Liver (tissue), 9 donors: ENCODE results near the gene ALCAM. TPM values are rescaled to one million over a fixed set of nuclear protein-coding genes. Genes with fewer than 3 reads are reported as not detected.

ENCODE experiments used
- DNase-seq: peaks from one replicate; pipeline ENCODE4 v3.0.0-alpha.2; 2017; ENCODE audit warnings: low spot score
- H3K27ac ChIP-seq, 2 donors: one replicate each; pipeline ENCODE4 v1.7.0; 2013; ENCODE audit warnings: inconsistent platforms in 2 of 2, low read length in 2 of 2, control low read depth in 1 of 2, low read depth in 1 of 2, mild to moderate bottlenecking in 1 of 2
- H3K27me3 ChIP-seq, 4 donors: one replicate each; pipeline versions ENCODE4 v1.6.1 to v1.7.0; 2013; ENCODE audit warnings: low read length in 3 of 4, inconsistent platforms in 1 of 4, mild to moderate bottlenecking in 1 of 4, moderate library complexity in 1 of 4; ENCODE audit not compliant: control insufficient read depth in 4 of 4, insufficient read depth in 4 of 4
- H3K36me3 ChIP-seq, 4 donors: one replicate each; pipeline versions ENCODE4 v1.6.1 to v1.7.0; 2013; ENCODE audit warnings: low read length in 3 of 4, mild to moderate bottlenecking in 3 of 4, low read depth in 1 of 4, moderate library complexity in 1 of 4; ENCODE audit not compliant: control insufficient read depth in 4 of 4, insufficient read depth in 3 of 4
- H3K4me1 ChIP-seq, 4 donors: one replicate each; pipeline versions ENCODE4 v1.6.1 to v1.7.0; 2013; ENCODE audit warnings: low read length in 3 of 4, mild to moderate bottlenecking in 3 of 4, moderate library complexity in 1 of 4; ENCODE audit not compliant: control insufficient read depth in 4 of 4, insufficient read depth in 4 of 4
- H3K4me3 ChIP-seq, 3 donors: one replicate each; pipeline versions ENCODE4 v1.6.1 to v1.7.0; 2013; ENCODE audit warnings: low read length in 3 of 3, control low read depth in 1 of 3, low read depth in 1 of 3, mild to moderate bottlenecking in 1 of 3
- H3K9ac ChIP-seq, 2 donors: one replicate each; pipeline ENCODE4 v1.7.0; 2013; ENCODE audit warnings: low read length in 2 of 2, mild to moderate bottlenecking in 2 of 2, moderate library complexity in 2 of 2, control low read depth in 1 of 2, low read depth in 1 of 2
- H3K9me3 ChIP-seq, 4 donors: one replicate each; pipeline versions ENCODE4 v1.6.1 to v1.7.0; 2013; ENCODE audit warnings: low read length in 3 of 4; ENCODE audit not compliant: control insufficient read depth in 4 of 4
- ATF3 ChIP-seq: IDR thresholded peaks from 2 replicates; pipeline ENCODE4 v1.6.1; 2016; ENCODE audit warnings: antibody characterized with exemption
- CTCF ChIP-seq: fragments of 150-350 bp; IDR thresholded peaks from 2 replicates; pipeline ENCODE4 v1.5.1; 2017; ENCODE audit warnings: improper control_type of control experiment, low read depth, low read length; ENCODE audit not compliant: missing input control
- EGR1 ChIP-seq, 2 donors: IDR thresholded peaks; 2 replicates each; pipeline ENCODE4 v1.6.1; 2016 to 2018; ENCODE audit warnings: antibody characterized with exemption in 2 of 2, low read depth in 2 of 2
- FOXA1 ChIP-seq: IDR thresholded peaks from 2 replicates; pipeline ENCODE4 v1.6.1; 2016; ENCODE audit warnings: antibody characterized with exemption
- FOXA2 ChIP-seq: IDR thresholded peaks from 2 replicates; pipeline ENCODE4 v1.6.1; 2016; ENCODE audit warnings: antibody characterized with exemption
- GABPA ChIP-seq, 2 donors: IDR thresholded peaks in 1 of 2; conservative IDR thresholded peaks in 1 of 2; 2 replicates each; pipeline ENCODE4 v1.6.1; 2016; ENCODE audit warnings: antibody characterized with exemption in 2 of 2, mild to moderate bottlenecking in 1 of 2, moderate library complexity in 1 of 2
- HNF4A ChIP-seq, 2 donors: conservative IDR thresholded peaks; 2 replicates each; pipeline ENCODE4 v1.6.1; 2016; ENCODE audit warnings: antibody characterized with exemption in 2 of 2, mild to moderate bottlenecking in 2 of 2
- HNF4G ChIP-seq: IDR thresholded peaks from 2 replicates; pipeline ENCODE4 v1.6.1; 2016; ENCODE audit warnings: antibody characterized with exemption
- JUND ChIP-seq, 2 donors: IDR thresholded peaks; 2 replicates each; pipeline ENCODE4 v1.6.1; 2016; ENCODE audit warnings: antibody characterized with exemption in 2 of 2
- MAX ChIP-seq: IDR thresholded peaks from 2 replicates; pipeline ENCODE4 v1.6.1; 2016; ENCODE audit warnings: antibody characterized with exemption
- NR2F2 ChIP-seq: IDR thresholded peaks from 2 replicates; pipeline ENCODE4 v1.6.1; 2016; ENCODE audit warnings: antibody characterized with exemption
- RAD21 ChIP-seq, 2 donors: IDR thresholded peaks; 2 replicates each; pipeline ENCODE4 v1.6.1; 2016; ENCODE audit warnings: antibody characterized with exemption in 2 of 2, mild to moderate bottlenecking in 2 of 2
- REST ChIP-seq: IDR thresholded peaks from 2 replicates; pipeline ENCODE4 v1.6.1; 2016; ENCODE audit warnings: antibody characterized with exemption, mild to moderate bottlenecking
- RXRA ChIP-seq, 2 donors: IDR thresholded peaks; 2 replicates each; pipeline ENCODE4 v1.6.1; 2017 to 2018; ENCODE audit warnings: antibody characterized with exemption in 2 of 2, mild to moderate bottlenecking in 1 of 2
- SP1 ChIP-seq: IDR thresholded peaks from 2 replicates; pipeline ENCODE4 v1.6.1; 2018; ENCODE audit warnings: antibody characterized with exemption, mild to moderate bottlenecking
- TAF1 ChIP-seq: conservative IDR thresholded peaks from 2 replicates; pipeline ENCODE4 v1.6.1; 2016; ENCODE audit warnings: antibody characterized with exemption, mild to moderate bottlenecking
- YY1 ChIP-seq: IDR thresholded peaks from 2 replicates; pipeline ENCODE4 v1.6.1; 2016; ENCODE audit warnings: antibody characterized with exemption, mild to moderate bottlenecking
- ZBTB33 ChIP-seq: IDR thresholded peaks from 2 replicates; pipeline ENCODE4 v1.6.1; 2016; ENCODE audit warnings: antibody characterized with exemption
- WGBS: extraction: QIAGEN DNeasy Blood & Tissue Kit; methylation state at CpG from one replicate; pipeline ENCODE4 v1.1.7; 2013; 5-methylcytosine and 5-hydroxymethylcytosine counted together
- polyA plus RNA-seq, 2 donors: library from polyadenylated mRNA; stranded (reverse) in 1 of 2; unstranded in 1 of 2; fragments of 200-250 nt in 1 of 2; fragments of >200 nt in 1 of 2; fragmentation: Nextera tagmentation in 1 of 2; extraction: Ambion mirVana in 1 of 2; gene quantifications; one replicate each; pipeline versions ENCODE4 v1.2.1 to v1.2.3, GENCODE V29; 2013 to 2015
- total RNA-seq, 2 donors: library from RNA; depleted of rRNA; stranded (reverse); fragments of >200 nt; gene quantifications; one replicate each; pipeline ENCODE4 v1.2.3, GENCODE V29; 2014
- donor health status: healthy.
- donor health status: healthy.
- donor health status: healthy.
- donor health status: healthy.
- donor health status: healthy.

The ALCAM gene
- total and polyA plus RNA-seq, 4 donors: 14.2 to 62.0 (median 32.3) TPM

- Histone ChIP-seq H3K36me3 (no peaks in the 10 kb centered on the region), H3K9me3 (no peaks in the 10 kb centered on the region), H3K4me1 (peaks cover 0 to 7% (median 0%) of the 10 kb centered on the region in 4 donors), H3K27ac (no peak overlapping the region), H3K27me3 (no peaks in the 10 kb centered on the region), H3K9ac (no peak overlapping the region), H3K4me3 (no peak overlapping the region)
- WGBS: 95% methylated on average over 1 of the region's 1 CpG
- no peak for TF ChIP-seq HNF4A (conservative IDR thresholded peaks at IDR 0.05)
- TF ChIP-seq MAX: no peak
- no peak for TF ChIP-seq TAF1
- no peak for TF ChIP-seq FOXA2
- DNase-seq: no peak
Measured at GRCh38 chr3:105483476-105483875, 116.8 kb downstream of the ALCAM start.

- no peak for TF ChIP-seq HNF4G
- TF ChIP-seq NR2F2: no peak
- TF ChIP-seq REST: no peak
- no peak for TF ChIP-seq EGR1 (IDR thresholded peaks at IDR 0.05; ENCODE audit: low read depth in 2 of 2)
- no peak for TF ChIP-seq ZBTB33
- no peak for TF ChIP-seq SP1
- TF ChIP-seq YY1: no peak
- no peak for TF ChIP-seq RXRA (IDR thresholded peaks at IDR 0.05)
- no peak for TF ChIP-seq ATF3
- no peak for TF ChIP-seq MAX
- no peak for TF ChIP-seq GABPA (IDR thresholded peaks at IDR 0.05 in 1 of 2, conservative IDR thresholded peaks at IDR 0.05 in 1 of 2)
- TF ChIP-seq JUND (IDR thresholded peaks at IDR 0.05): no peak
- no peak for TF ChIP-seq RAD21 (IDR thresholded peaks at IDR 0.05)
- TF ChIP-seq CTCF: no peak
- no peak for TF ChIP-seq FOXA2
- no peak for TF ChIP-seq FOXA1
- no peak for TF ChIP-seq HNF4A (conservative IDR thresholded peaks at IDR 0.05)
- TF ChIP-seq TAF1: no peak
- Histone ChIP-seq H3K4me1 (peaks cover 0 to 10% (median 1%) of the 10 kb centered on the region in 4 donors), H3K27me3 (no peaks in the 10 kb centered on the region), H3K9me3 (peaks cover 0 to 3% (median 0%) of the 10 kb centered on the region in 4 donors), H3K9ac (no peak overlapping the region), H3K4me3 (no peak overlapping the region), H3K36me3 (no peaks in the 10 kb centered on the region), H3K27ac (no peak overlapping the region)
- WGBS: 98% methylated on average over 4 of the region's 4 CpGs
- no peak for DNase-seq
Measured at GRCh38 chr3:105490045-105490444, 123.3 kb downstream of the ALCAM start.
